Measurements from ENCODE around the gene STX8.

DNA sequence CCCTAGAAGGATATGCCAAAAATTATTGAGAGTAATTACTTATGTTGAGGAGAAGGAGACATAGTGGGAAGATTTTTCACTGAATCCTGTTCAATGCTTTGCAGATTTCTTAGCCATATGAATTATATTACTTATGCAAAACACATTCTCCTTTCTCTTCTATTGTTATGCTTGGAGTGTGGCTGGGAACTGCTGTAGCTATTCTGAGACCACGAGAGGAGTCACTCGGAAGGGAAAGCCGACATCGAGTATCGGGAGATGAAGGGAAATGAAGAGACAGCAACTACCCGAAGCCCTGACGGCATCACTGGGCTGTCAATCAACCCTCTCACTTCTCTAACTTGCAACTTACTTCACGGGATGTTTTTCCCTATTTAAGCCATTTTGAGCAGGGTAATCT is 39.6 kb downstream of the STX8 start:
- TF ChIP-seq POLR2AphosphoS5 (IDR thresholded peaks at IDR 0.05; ENCODE audit: low read depth, low read length) (no peak), SIN3A (IDR thresholded peaks at IDR 0.05; ENCODE audit: borderline replicate concordance, insufficient read depth, low read length) (no peak), TAF1 (IDR thresholded peaks at IDR 0.05; ENCODE audit: borderline replicate concordance, insufficient read depth, low read length) (no peak)
